ENCODE results near the gene PCCA. TPM values are rescaled to one million over a fixed set of nuclear protein-coding genes. Genes with fewer than 3 reads are reported as not detected.

The PCCA gene
- total RNA-seq, 4 donors from 2014 or later, result 34.6 to 58.4 (median 40.1) TPM

GRCh38 chr13:100544866-100545683 is 456.2 kb downstream of the PCCA start:
- peak; percentile 37 for ATAC-seq
- Histone ChIP-seq H3K9me3 (no peaks in the 10 kb centered on the region), H3K27ac (no peak overlapping the region), H3K27me3 (no peaks in the 10 kb centered on the region), H3K4me3 (no peak overlapping the region), H3K36me3 (no peaks in the 10 kb centered on the region), H3K4me1 (peaks cover 0 to 19% (median 0%) of the 10 kb centered on the region in 3 donors)
- WGBS, 2 donors (ENCODE audit: low coverage in 1 of 2), result 60 to 86% methylated on average over 4 to 5 of the region's 22 CpGs
- TF ChIP-seq EP300 (IDR thresholded peaks at IDR 0.05), result no peak
- no peak for TF ChIP-seq POLR2A (IDR thresholded peaks at IDR 0.05)
- peak; percentile 31 for TF ChIP-seq POLR2AphosphoS5 (IDR thresholded peaks at IDR 0.05)

- no peak overlapping the region for H3K27ac ChIP-seq
These were observed 456.8 kb downstream of the PCCA start for GRCh38 chr13:100545684-100546061.

GRCh38 chr13:100546713-100547405 is 458.0 kb downstream of the PCCA start:
- Histone ChIP-seq H3K4me1 (peaks cover 0 to 19% (median 0%) of the 10 kb centered on the region in 3 donors), H3K9me3 (no peaks in the 10 kb centered on the region), H3K36me3 (no peaks in the 10 kb centered on the region), H3K27me3 (no peaks in the 10 kb centered on the region), H3K27ac (peak overlapping the region in 2 of 4 donors; percentile 45 to 61), H3K4me3 (no peak overlapping the region)
- TF ChIP-seq EP300 (IDR thresholded peaks at IDR 0.05), result no peak
- TF ChIP-seq CTCF (IDR thresholded peaks at IDR 0.05), result no peak
- WGBS, 2 donors (ENCODE audit: low coverage in 1 of 2), result 95 to 96% methylated on average over 7 to 11 of the region's 21 CpGs
- ATAC-seq, result no peak

More at GRCh38 chr13:100545684-100546061, 456.8 kb downstream of the PCCA start:
- ATAC-seq, result no peak
- Histone ChIP-seq H3K4me1 (peaks cover 0 to 19% (median 0%) of the 10 kb centered on the region in 3 donors), H3K36me3 (no peaks in the 10 kb centered on the region), H3K27me3 (no peaks in the 10 kb centered on the region), H3K9me3 (no peaks in the 10 kb centered on the region), H3K4me3 (no peak overlapping the region)
- TF ChIP-seq POLR2AphosphoS5 (IDR thresholded peaks at IDR 0.05) (no peak), POLR2A (IDR thresholded peaks at IDR 0.05) (no peak), CTCF (IDR thresholded peaks at IDR 0.05) (no peak), EP300 (IDR thresholded peaks at IDR 0.05) (no peak)
- WGBS, 2 donors (ENCODE audit: low coverage in 1 of 2), result 80 to 100% methylated on average over 1 of the region's 4 CpGs

- peaks cover 0 to 19% (median 0%) of the 10 kb centered on the region in 3 donors for H3K4me1 ChIP-seq
- peak overlapping the region in 3 of 4 donors; percentile 25 to 61 (median 45) for H3K27ac ChIP-seq
- no peaks in the 10 kb centered on the region for H3K36me3 ChIP-seq
- H3K9me3 ChIP-seq, result no peaks in the 10 kb centered on the region
- no peaks in the 10 kb centered on the region for H3K27me3 ChIP-seq
- no peak overlapping the region for H3K4me3 ChIP-seq
- WGBS, 2 donors (ENCODE audit: low coverage in 1 of 2), result 25 to 28% methylated on average over 3 to 5 of the region's 9 CpGs
- TF ChIP-seq POLR2AphosphoS5 (IDR thresholded peaks at IDR 0.05) (peak; percentile 6), POLR2A (IDR thresholded peaks at IDR 0.05) (no peak)
- no peak for ATAC-seq
These were observed 458.9 kb downstream of the PCCA start for GRCh38 chr13:100547791-100548201.

- H3K9me3 ChIP-seq, result no peaks in the 10 kb centered on the region
- peaks cover 0 to 19% (median 0%) of the 10 kb centered on the region in 3 donors for H3K4me1 ChIP-seq
- 95% methylated on average over 3 of the region's 9 CpGs; no CpG with 5 or more reads in 1 of the 2 donors for WGBS, 2 donors (ENCODE audit: low coverage in 1 of 2)
- no peak overlapping the region for H3K4me3 ChIP-seq
- TF ChIP-seq POLR2AphosphoS5 (IDR thresholded peaks at IDR 0.05) (no peak), EP300 (IDR thresholded peaks at IDR 0.05) (no peak), POLR2A (IDR thresholded peaks at IDR 0.05) (no peak), CTCF (IDR thresholded peaks at IDR 0.05) (no peak)
- H3K36me3 ChIP-seq, result no peaks in the 10 kb centered on the region
- no peaks in the 10 kb centered on the region for H3K27me3 ChIP-seq
- no peak overlapping the region for H3K27ac ChIP-seq
- no peak for ATAC-seq
These were observed 460.4 kb downstream of the PCCA start for GRCh38 chr13:100549316-100549715.
